NB4 (cell line): Measurements from ENCODE around the gene SLC28A2.

Source experiments
- DNase-seq: peaks from one replicate; pipeline ENCODE4 v3.0.0; 2010; ENCODE audit warnings: low read depth
- H3K4me3 ChIP-seq: one replicate; pipeline ENCODE4 v1.5.1; 2011; ENCODE audit warnings: mild to moderate bottlenecking, low read depth, low read length, moderate library complexity
- MYC ChIP-seq: IDR thresholded peaks from 2 replicates; pipeline ENCODE4 v1.6.1; 2011; ENCODE audit warnings: low read depth, low read length
- POLR2A ChIP-seq: IDR thresholded peaks from 2 replicates; pipeline ENCODE4 v1.6.1; 2011; ENCODE audit warnings: mild to moderate bottlenecking; ENCODE audit not compliant: insufficient read length; ENCODE audit errors: extremely low read depth
- TF ChIP-seq, protein P1 (sequence below): IDR thresholded peaks from one replicate; pipeline ENCODE4 v1.5.1; 2012; ENCODE audit warnings: low read depth, low read length
- TF ChIP-seq, protein P2 (sequence below): IDR thresholded peaks from 2 replicates; pipeline ENCODE4 v1.6.1; 2011; ENCODE audit warnings: low read depth, low read length

The SLC28A2 gene

DNA sequence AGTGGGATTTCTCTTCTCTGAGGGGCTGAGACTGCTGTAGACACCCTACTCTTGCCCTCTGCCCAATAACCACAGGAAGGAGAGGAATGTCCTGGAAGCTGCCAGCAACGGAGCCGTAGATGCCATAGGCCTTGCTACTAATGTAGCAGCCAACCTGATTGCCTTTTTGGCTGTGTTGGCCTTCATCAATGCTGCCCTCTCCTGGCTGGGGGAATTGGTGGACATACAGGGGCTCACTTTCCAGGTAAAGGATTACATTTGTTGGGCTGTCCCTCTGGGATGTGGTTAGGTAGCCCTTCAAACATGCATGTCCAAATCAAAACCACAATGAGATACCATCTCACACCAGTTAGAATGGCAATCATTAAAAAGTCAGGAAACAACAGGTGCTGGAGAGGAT, 16.1 kb downstream of the SLC28A2 start:
- DNase-seq, result no peak
- TF ChIP-seq POLR2A, result no peak
- TF ChIP-seq, protein P1, sequence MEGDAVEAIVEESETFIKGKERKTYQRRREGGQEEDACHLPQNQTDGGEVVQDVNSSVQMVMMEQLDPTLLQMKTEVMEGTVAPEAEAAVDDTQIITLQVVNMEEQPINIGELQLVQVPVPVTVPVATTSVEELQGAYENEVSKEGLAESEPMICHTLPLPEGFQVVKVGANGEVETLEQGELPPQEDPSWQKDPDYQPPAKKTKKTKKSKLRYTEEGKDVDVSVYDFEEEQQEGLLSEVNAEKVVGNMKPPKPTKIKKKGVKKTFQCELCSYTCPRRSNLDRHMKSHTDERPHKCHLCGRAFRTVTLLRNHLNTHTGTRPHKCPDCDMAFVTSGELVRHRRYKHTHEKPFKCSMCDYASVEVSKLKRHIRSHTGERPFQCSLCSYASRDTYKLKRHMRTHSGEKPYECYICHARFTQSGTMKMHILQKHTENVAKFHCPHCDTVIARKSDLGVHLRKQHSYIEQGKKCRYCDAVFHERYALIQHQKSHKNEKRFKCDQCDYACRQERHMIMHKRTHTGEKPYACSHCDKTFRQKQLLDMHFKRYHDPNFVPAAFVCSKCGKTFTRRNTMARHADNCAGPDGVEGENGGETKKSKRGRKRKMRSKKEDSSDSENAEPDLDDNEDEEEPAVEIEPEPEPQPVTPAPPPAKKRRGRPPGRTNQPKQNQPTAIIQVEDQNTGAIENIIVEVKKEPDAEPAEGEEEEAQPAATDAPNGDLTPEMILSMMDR, result peak; percentile 16
- no peak for TF ChIP-seq MYC
- TF ChIP-seq, protein P2, sequence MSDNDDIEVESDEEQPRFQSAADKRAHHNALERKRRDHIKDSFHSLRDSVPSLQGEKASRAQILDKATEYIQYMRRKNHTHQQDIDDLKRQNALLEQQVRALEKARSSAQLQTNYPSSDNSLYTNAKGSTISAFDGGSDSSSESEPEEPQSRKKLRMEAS, result no peak
- no peak overlapping the region for H3K4me3 ChIP-seq

GRCh38 chr15:45274636-45275380, 22.8 kb downstream of the SLC28A2 start:
- DNase-seq, result no peak
- TF ChIP-seq, protein P2, result no peak
- TF ChIP-seq POLR2A (no peak), MYC (no peak)
- TF ChIP-seq, protein P1, result no peak

GRCh38 chr15:45276831-45277230, 24.8 kb downstream of the SLC28A2 start:
- DNase-seq, result peak; percentile 34
- TF ChIP-seq, protein P1, result peak; percentile 26
- no peak for TF ChIP-seq MYC
- no peak overlapping the region for H3K4me3 ChIP-seq

More at GRCh38 chr15:45274636-45275380, 22.8 kb downstream of the SLC28A2 start:
- no peak overlapping the region for H3K4me3 ChIP-seq

DNA sequence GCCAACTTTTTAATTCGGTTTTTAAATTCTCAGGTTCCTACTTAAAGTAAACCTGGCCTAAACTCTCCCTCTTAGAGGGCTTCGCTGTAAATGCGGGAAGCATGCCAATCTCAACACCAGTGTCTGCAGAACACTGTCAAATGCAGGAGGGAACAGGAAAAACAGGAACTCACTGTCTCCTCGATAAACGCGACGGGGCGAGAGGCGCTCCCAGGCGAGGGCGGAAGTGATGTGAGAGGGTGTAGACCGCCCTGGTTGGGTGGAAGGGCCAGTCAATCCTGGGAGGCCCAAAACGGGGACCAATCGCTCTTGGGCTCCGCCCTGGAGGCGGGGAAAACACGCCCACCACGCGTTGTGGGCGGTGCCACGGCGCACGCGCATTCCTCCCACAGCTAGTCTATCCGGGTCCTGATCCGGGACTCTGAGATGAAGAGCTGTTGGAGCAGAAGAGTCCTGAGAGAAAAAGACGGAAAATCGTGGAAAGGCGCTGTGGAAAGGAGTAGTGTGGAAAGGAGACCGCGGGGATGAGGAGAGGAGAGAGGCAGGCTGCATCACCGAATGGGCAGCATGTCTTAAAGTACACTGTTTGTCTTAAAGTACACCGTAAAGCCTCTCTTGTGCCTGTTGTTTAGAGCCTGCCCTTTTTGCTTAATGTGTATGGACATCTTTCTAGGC, 27.1 kb downstream of the SLC28A2 start:
- DNase-seq, result peak; percentile 97
- TF ChIP-seq, protein P1, result no peak
- TF ChIP-seq POLR2A, result peak; percentile 96
- TF ChIP-seq, protein P2, result peak; percentile 82
- peak overlapping the region; percentile 86 for H3K4me3 ChIP-seq

- TF ChIP-seq, protein P1, result no peak
- TF ChIP-seq MYC (no peak), POLR2A (no peak)
- TF ChIP-seq, protein P2, result no peak
- DNase-seq, result no peak
- H3K4me3 ChIP-seq, result no peak overlapping the region
Measured at GRCh38 chr15:45285413-45285812, 33.4 kb downstream of the SLC28A2 start.
